ENCODE results near the gene INSR.

INSR gene

GRCh38 chr19:7215176-7215575 lies 79.0 kb downstream of the INSR start:
- Histone ChIP-seq H3K4me2 (ENCODE audit: low read length) (no peak overlapping the region), H3K36me3 (ENCODE audit: control insufficient read depth, insufficient read depth, low read length) (no peaks in the 10 kb centered on the region), H3K27me3 (ENCODE audit: control insufficient read depth, insufficient read depth, low read length) (no peaks in the 10 kb centered on the region), H3K9ac (no peak overlapping the region), H3K4me1 (no peaks in the 10 kb centered on the region), H2AFZ (no peak overlapping the region), H3K4me3 (ENCODE audit: low read depth, low read length) (no peak overlapping the region), H3K27ac (no peak overlapping the region), H3K9me3 (ENCODE audit: control insufficient read depth, low read length) (no peaks in the 10 kb centered on the region), H3K79me2 (peaks cover 24% of the 10 kb centered on the region)
- no peak for TF ChIP-seq CTCF (IDR thresholded peaks at IDR 0.05)

GRCh38 chr19:7214324-7215089 lies 79.7 kb downstream of the INSR start:
- TF ChIP-seq CTCF (IDR thresholded peaks at IDR 0.05) = no peak
- H3K79me2 ChIP-seq = peaks cover 24% of the 10 kb centered on the region
- no peak overlapping the region for H3K4me3 ChIP-seq (ENCODE audit: low read depth, low read length)
- no peak overlapping the region for H2AFZ ChIP-seq
- no peaks in the 10 kb centered on the region for H3K27me3 ChIP-seq (ENCODE audit: control insufficient read depth, insufficient read depth, low read length)
- no peak overlapping the region for H3K4me2 ChIP-seq (ENCODE audit: low read length)
- no peak overlapping the region for H3K27ac ChIP-seq
- no peaks in the 10 kb centered on the region for H3K9me3 ChIP-seq (ENCODE audit: control insufficient read depth, low read length)
- H3K4me1 ChIP-seq = no peaks in the 10 kb centered on the region
- no peaks in the 10 kb centered on the region for H3K36me3 ChIP-seq (ENCODE audit: control insufficient read depth, insufficient read depth, low read length)
- H3K9ac ChIP-seq = no peak overlapping the region

- H3K9ac ChIP-seq = no peak overlapping the region
- peaks cover 29% of the 10 kb centered on the region for H3K79me2 ChIP-seq
- no peak overlapping the region for H3K4me3 ChIP-seq (ENCODE audit: low read depth, low read length)
- H3K27me3 ChIP-seq (ENCODE audit: control insufficient read depth, insufficient read depth, low read length) = no peaks in the 10 kb centered on the region
- H3K4me1 ChIP-seq = no peaks in the 10 kb centered on the region
- TF ChIP-seq CTCF (IDR thresholded peaks at IDR 0.05) = no peak
- H3K9me3 ChIP-seq (ENCODE audit: control insufficient read depth, low read length) = no peaks in the 10 kb centered on the region
- H3K36me3 ChIP-seq (ENCODE audit: control insufficient read depth, insufficient read depth, low read length) = no peaks in the 10 kb centered on the region
- H3K4me2 ChIP-seq (ENCODE audit: low read length) = no peak overlapping the region
- no peak overlapping the region for H2AFZ ChIP-seq
- no peak overlapping the region for H3K27ac ChIP-seq
Measured at GRCh38 chr19:7213628-7214323, 80.4 kb downstream of the INSR start.

- Histone ChIP-seq H3K36me3 (ENCODE audit: control insufficient read depth, insufficient read depth, low read length) (no peaks in the 10 kb centered on the region), H3K27ac (no peak overlapping the region), H3K9ac (no peak overlapping the region), H3K9me3 (ENCODE audit: control insufficient read depth, low read length) (no peaks in the 10 kb centered on the region), H2AFZ (no peak overlapping the region), H3K4me2 (ENCODE audit: low read length) (no peak overlapping the region), H3K27me3 (ENCODE audit: control insufficient read depth, insufficient read depth, low read length) (no peaks in the 10 kb centered on the region), H3K4me1 (no peaks in the 10 kb centered on the region), H3K4me3 (ENCODE audit: low read depth, low read length) (no peak overlapping the region), H3K79me2 (peaks cover 28% of the 10 kb centered on the region)
- TF ChIP-seq CTCF (IDR thresholded peaks at IDR 0.05) = no peak
Measured at GRCh38 chr19:7211191-7211951, 82.8 kb downstream of the INSR start.

Measured in parathyroid adenoma (tissue), 2 donors.